Ascending aorta (tissue), 2 donors: ENCODE data around the gene VAPA. TPM values are rescaled to one million over a fixed set of nuclear protein-coding genes. Genes with fewer than 3 reads are reported as not detected.

Experiments
- DNase-seq, 2 donors: peaks; one replicate each; pipeline ENCODE4 v3.0.0-alpha.2; 2019; ENCODE audit warnings: low spot score in 2 of 2
- H3K27ac ChIP-seq, 2 donors: fragments of 200-600 bp; sonication (generic); one replicate each; pipeline ENCODE4 v1.5.1; 2016 to 2017; ENCODE audit warnings: mild to moderate bottlenecking in 1 of 2
- H3K27me3 ChIP-seq: fragments of 200-600 bp; sonication (generic); one replicate; pipeline ENCODE4 v1.5.1; 2017
- H3K36me3 ChIP-seq, 2 donors: fragments of 200-600 bp; sonication (generic); one replicate each; pipeline ENCODE4 v1.5.1; 2016
- H3K4me1 ChIP-seq, 2 donors: fragments of 200-600 bp; sonication (generic); one replicate each; pipeline ENCODE4 v1.5.1; 2016 to 2017; ENCODE audit warnings: mild to moderate bottlenecking in 1 of 2
- H3K4me3 ChIP-seq, 2 donors: fragments of 200-600 bp; sonication (generic); one replicate each; pipeline ENCODE4 v1.5.1; 2016 to 2017; ENCODE audit warnings: mild to moderate bottlenecking in 1 of 2
- H3K9me3 ChIP-seq, 2 donors: fragments of 200-600 bp; sonication (generic); one replicate each; pipeline ENCODE4 v1.5.1; 2016
- intact Hi-C: fragments of 100-400 bp; cut with DNase I; formaldehyde crosslinking; loops from one replicate; pipeline ENCODE4 v1.15.1; 2023
- total RNA-seq: library from RNA; depleted of rRNA; stranded (reverse); fragments of >200 nt; gene quantifications from one replicate; pipeline ENCODE4 v1.1.0, GENCODE V29; 2016
- TF ChIP-seq, protein P1 (sequence below), 3 experiments: fragments of 200-600 bp in 2 of 3; fragments of 450-650 bp in 1 of 3; sonication (generic) in 2 of 3; IDR thresholded peaks; one replicate each; pipeline ENCODE4 v1.5.1; 2016 to 2019; ENCODE audit warnings: antibody characterized with exemption in 3 of 3, mild to moderate bottlenecking in 1 of 3, moderate library complexity in 1 of 3

VAPA gene
- total RNA-seq, 1 donor from 2014 or later, result 109 TPM

DNA sequence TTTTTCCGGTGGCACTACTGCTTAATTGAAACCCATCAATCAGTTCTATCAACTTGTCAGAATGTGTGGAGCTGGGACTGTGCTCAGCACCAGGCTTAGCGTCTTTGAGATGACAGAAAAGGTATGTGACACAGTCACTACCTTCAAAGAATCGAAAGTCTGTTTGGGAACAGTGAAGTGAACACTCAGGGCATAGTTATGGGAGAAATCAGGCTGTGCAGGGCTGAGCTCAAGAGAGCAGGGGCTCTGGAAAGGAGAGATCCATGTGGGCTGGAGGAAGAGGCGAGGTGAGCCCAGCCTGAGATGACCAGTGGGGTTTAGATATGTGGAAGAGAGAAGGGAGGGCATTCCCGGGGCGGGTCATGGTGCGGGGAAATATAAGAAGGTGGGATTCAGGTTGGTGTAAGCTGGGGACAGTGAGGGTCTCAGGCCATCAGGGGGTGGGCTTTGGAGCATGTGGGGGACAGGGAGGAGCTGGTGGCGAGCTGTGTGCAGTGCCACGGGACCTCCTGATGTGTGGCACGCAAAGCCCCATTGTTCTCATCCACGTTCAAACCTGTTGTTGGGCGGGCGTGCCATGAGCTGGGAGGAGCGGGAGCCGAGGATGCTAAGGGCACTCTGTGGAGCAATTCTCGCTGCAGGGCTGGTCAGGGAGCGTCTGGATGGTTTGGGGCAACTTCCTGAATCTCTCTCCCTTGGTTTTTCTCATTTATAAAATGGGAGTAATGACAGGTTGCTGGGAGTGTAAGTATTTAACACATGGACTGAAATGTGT lies 72.5 kb downstream of the VAPA start:
- no peaks in the 10 kb centered on the region for H3K36me3 ChIP-seq
- H3K27ac ChIP-seq, result no peak overlapping the region
- no peaks in the 10 kb centered on the region for H3K9me3 ChIP-seq
- H3K4me3 ChIP-seq, result no peak overlapping the region
- intact Hi-C loops, result no loop called here
- no peaks in the 10 kb centered on the region for H3K4me1 ChIP-seq
- DNase-seq, result no peak
- TF ChIP-seq, protein P1, sequence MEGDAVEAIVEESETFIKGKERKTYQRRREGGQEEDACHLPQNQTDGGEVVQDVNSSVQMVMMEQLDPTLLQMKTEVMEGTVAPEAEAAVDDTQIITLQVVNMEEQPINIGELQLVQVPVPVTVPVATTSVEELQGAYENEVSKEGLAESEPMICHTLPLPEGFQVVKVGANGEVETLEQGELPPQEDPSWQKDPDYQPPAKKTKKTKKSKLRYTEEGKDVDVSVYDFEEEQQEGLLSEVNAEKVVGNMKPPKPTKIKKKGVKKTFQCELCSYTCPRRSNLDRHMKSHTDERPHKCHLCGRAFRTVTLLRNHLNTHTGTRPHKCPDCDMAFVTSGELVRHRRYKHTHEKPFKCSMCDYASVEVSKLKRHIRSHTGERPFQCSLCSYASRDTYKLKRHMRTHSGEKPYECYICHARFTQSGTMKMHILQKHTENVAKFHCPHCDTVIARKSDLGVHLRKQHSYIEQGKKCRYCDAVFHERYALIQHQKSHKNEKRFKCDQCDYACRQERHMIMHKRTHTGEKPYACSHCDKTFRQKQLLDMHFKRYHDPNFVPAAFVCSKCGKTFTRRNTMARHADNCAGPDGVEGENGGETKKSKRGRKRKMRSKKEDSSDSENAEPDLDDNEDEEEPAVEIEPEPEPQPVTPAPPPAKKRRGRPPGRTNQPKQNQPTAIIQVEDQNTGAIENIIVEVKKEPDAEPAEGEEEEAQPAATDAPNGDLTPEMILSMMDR (IDR thresholded peaks at IDR 0.05), result no peak
- no peaks in the 10 kb centered on the region for H3K27me3 ChIP-seq

DNA sequence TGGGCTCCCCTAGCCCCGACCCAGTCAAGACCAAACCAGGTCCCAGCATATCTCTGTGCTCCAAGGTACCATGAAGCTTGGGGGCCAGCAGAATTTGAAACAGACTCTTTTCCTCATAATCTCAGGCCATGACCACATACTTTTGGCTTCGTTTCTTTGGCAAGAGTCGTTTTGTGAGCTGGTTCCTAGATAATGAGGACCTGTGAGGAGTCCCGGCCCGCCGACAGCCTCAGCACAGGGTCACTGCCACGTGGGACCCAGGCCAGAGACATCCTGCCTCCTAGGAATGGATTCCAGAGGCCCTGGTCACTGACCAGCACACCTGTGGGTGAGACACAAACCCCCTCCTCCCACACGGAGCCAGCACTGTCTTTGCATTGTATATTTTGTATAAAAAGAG lies 73.5 kb downstream of the VAPA start:
- no peak for DNase-seq
- Histone ChIP-seq H3K27ac (no peak overlapping the region), H3K4me1 (no peaks in the 10 kb centered on the region), H3K4me3 (no peak overlapping the region), H3K9me3 (no peaks in the 10 kb centered on the region), H3K36me3 (no peaks in the 10 kb centered on the region), H3K27me3 (no peaks in the 10 kb centered on the region)
- TF ChIP-seq, protein P1 (IDR thresholded peaks at IDR 0.05), result no peak
- intact Hi-C loops, result no loop called here

DNA sequence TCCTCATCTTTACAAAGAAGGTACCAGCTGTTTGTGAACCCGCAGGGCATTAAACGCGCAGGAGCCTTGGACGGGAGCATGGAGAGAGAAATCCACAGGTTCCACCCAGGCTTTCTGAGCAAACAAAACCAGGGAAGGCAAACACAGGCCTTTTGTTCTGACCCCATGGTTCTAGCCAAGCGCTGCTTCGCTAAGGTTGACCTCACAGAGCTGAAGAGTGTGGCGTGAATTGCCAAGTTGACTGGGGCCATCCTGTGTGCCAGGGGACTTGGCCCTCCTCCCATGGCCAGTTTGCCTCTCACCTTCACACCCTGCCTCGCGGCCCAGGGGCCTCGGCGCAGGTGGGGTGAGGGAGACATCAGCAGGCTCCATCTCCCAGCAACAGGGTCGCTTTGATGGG lies 74.1 kb downstream of the VAPA start:
- intact Hi-C loops, result no loop called here
- TF ChIP-seq, protein P1 (IDR thresholded peaks at IDR 0.05), result no peak
- Histone ChIP-seq H3K27ac (no peak overlapping the region), H3K4me1 (no peaks in the 10 kb centered on the region), H3K36me3 (no peaks in the 10 kb centered on the region), H3K9me3 (no peaks in the 10 kb centered on the region), H3K4me3 (no peak overlapping the region), H3K27me3 (no peaks in the 10 kb centered on the region)
- DNase-seq, result no peak

DNA sequence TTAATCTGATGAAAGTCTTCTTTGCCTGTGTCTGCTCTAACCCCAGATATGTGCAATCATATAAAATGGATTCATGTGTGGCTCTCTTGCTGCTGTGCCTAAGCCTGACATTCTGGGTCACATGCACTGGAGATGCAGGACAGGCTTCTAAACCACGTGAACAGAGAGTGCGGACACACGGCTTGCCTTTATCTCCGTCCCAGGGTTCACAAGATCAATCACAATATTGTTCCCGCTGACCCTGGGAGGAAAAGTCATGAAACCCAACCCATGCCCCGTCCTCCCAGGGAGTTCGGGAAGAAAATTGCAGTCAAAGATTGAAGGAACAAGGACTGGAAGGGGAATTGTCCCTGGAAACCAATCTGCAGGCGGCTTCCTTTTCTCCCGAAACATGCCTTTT lies 74.8 kb downstream of the VAPA start:
- no peak overlapping the region for H3K4me3 ChIP-seq
- DNase-seq, result no peak
- H3K9me3 ChIP-seq, result no peaks in the 10 kb centered on the region
- intact Hi-C loops, result no loop called here
- TF ChIP-seq, protein P1 (IDR thresholded peaks at IDR 0.05), result no peak
- no peaks in the 10 kb centered on the region for H3K36me3 ChIP-seq
- H3K4me1 ChIP-seq, result no peaks in the 10 kb centered on the region
- no peaks in the 10 kb centered on the region for H3K27me3 ChIP-seq
- no peak overlapping the region for H3K27ac ChIP-seq

DNA sequence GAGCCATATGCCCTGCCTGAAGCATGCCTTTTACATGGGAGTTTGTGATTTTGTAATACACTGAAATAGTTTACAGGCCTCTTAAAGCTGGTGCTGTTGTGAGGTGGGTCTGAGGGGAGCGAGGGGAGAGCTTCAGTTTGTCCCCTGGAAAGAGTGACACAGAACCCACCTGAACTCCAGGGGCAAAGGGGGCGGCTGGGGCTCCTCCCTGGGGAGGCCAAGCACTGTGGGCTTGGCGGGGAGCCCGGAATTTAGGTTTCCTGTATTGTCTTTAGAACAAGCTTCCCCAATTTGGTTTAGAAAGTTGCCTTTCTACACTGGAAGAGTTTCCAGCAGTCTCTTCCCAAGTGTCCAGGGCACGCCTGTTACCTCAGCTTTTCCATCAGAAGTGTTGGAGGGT lies 75.7 kb downstream of the VAPA start:
- Histone ChIP-seq H3K27ac (no peak overlapping the region), H3K36me3 (no peaks in the 10 kb centered on the region), H3K9me3 (no peaks in the 10 kb centered on the region), H3K4me3 (no peak overlapping the region), H3K27me3 (no peaks in the 10 kb centered on the region), H3K4me1 (no peaks in the 10 kb centered on the region)
- TF ChIP-seq, protein P1 (IDR thresholded peaks at IDR 0.05), result no peak
- intact Hi-C loops, result no loop called here
- DNase-seq, result no peak
